Trophoblast cell (in vitro differentiated cells and primary cell): Measurements from ENCODE around the gene VRK3.
A peak's percentile ranks its signal among the peaks of the same experiment; 100 is the strongest.

Experiments used
- DNase-seq, 2 donors: peaks; one replicate each; pipeline ENCODE4 v3.0.0-alpha.2; 2016
- H2AFZ ChIP-seq: 2 replicates; pipeline ENCODE4 v1.6.1; 2013; ENCODE audit warnings: low read length, moderate library complexity, mild to moderate bottlenecking; ENCODE audit not compliant: insufficient read depth, poor library complexity
- H2AK5ac ChIP-seq: 2 replicates; pipeline ENCODE4 v1.6.1; 2013; ENCODE audit warnings: mild to moderate bottlenecking, low read length
- H2BK120ac ChIP-seq: 2 replicates; pipeline ENCODE4 v1.6.1; 2013; ENCODE audit warnings: low read length, mild to moderate bottlenecking, moderate library complexity; ENCODE audit not compliant: insufficient read depth, poor library complexity
- H2BK12ac ChIP-seq: 2 replicates; pipeline ENCODE4 v1.6.1; 2013; ENCODE audit warnings: mild to moderate bottlenecking, low read length, moderate library complexity
- H2BK5ac ChIP-seq: 2 replicates; pipeline ENCODE4 v1.6.1; 2013; ENCODE audit warnings: low read length, low read depth, moderate library complexity, mild to moderate bottlenecking; ENCODE audit not compliant: poor library complexity
- H3K14ac ChIP-seq: 2 replicates; pipeline ENCODE4 v1.6.1; 2013; ENCODE audit warnings: mild to moderate bottlenecking, low read length
- H3K18ac ChIP-seq: 2 replicates; pipeline ENCODE4 v1.6.1; 2013; ENCODE audit warnings: mild to moderate bottlenecking, low read length
- H3K23ac ChIP-seq: 2 replicates; pipeline ENCODE4 v1.6.1; 2013; ENCODE audit warnings: low read length
- H3K27ac ChIP-seq: 2 replicates; pipeline ENCODE4 v1.5.1; 2013; ENCODE audit warnings: low read depth, mild to moderate bottlenecking, inconsistent platforms, low read length, moderate library complexity
- H3K27me3 ChIP-seq: 2 replicates; pipeline ENCODE4 v1.6.1; 2013; ENCODE audit warnings: inconsistent platforms, mild to moderate bottlenecking, low read length, moderate library complexity; ENCODE audit not compliant: insufficient read depth
- H3K36me3 ChIP-seq, 2 experiments: 1 replicate in 1 of 2; 2 replicates in 1 of 2; pipeline ENCODE4 v1.6.1; 2013; ENCODE audit warnings: low read length in 2 of 2, mild to moderate bottlenecking in 2 of 2, moderate library complexity in 1 of 2; ENCODE audit not compliant: insufficient read depth in 2 of 2, control insufficient read depth in 1 of 2
- H3K4ac ChIP-seq: 2 replicates; pipeline ENCODE4 v1.6.1; 2013; ENCODE audit warnings: low read depth, mild to moderate bottlenecking, low read length, moderate library complexity
- H3K4me1 ChIP-seq, 2 experiments: 1 replicate in 1 of 2; 2 replicates in 1 of 2; pipeline ENCODE4 v1.6.1; 2013; ENCODE audit warnings: low read length in 2 of 2, mild to moderate bottlenecking in 2 of 2, moderate library complexity in 1 of 2; ENCODE audit not compliant: insufficient read depth in 2 of 2, control insufficient read depth in 1 of 2
- H3K4me2 ChIP-seq: 2 replicates; pipeline ENCODE4 v1.6.1; 2013; ENCODE audit warnings: inconsistent platforms, mild to moderate bottlenecking, low read length, moderate library complexity
- H3K4me3 ChIP-seq: 2 replicates; pipeline ENCODE4 v1.5.1; 2013; ENCODE audit warnings: mild to moderate bottlenecking, low read depth, low read length, inconsistent platforms
- H3K79me1 ChIP-seq: one replicate; pipeline ENCODE4 v1.6.1; 2013; ENCODE audit warnings: low read length
- H3K79me2 ChIP-seq: 2 replicates; pipeline ENCODE4 v1.6.1; 2013; ENCODE audit warnings: low read length, mild to moderate bottlenecking; ENCODE audit not compliant: control insufficient read depth, insufficient read depth, poor library complexity
- H3K9ac ChIP-seq: 2 replicates; pipeline ENCODE4 v1.6.1; 2013; ENCODE audit warnings: mild to moderate bottlenecking, low read length
- H3K9me3 ChIP-seq: 2 replicates; pipeline ENCODE4 v1.6.1; 2013; ENCODE audit warnings: low read depth, mild to moderate bottlenecking, control low read depth, inconsistent platforms, low read length; ENCODE audit not compliant: insufficient read depth
- H4K12ac ChIP-seq: 2 replicates; pipeline ENCODE4 v1.6.1; 2013; ENCODE audit warnings: low read depth, mild to moderate bottlenecking, low read length, moderate library complexity
- H4K8ac ChIP-seq: 2 replicates; pipeline ENCODE4 v1.6.1; 2013; ENCODE audit warnings: low read depth, mild to moderate bottlenecking, low read length, moderate library complexity
- H4K91ac ChIP-seq: one replicate; pipeline ENCODE4 v1.6.1; 2013; ENCODE audit warnings: low read depth, mild to moderate bottlenecking, low read length, moderate library complexity
- WGBS: extraction: QIAGEN DNeasy Blood & Tissue Kit; methylation state at CpG from one replicate; pipeline ENCODE4 v1.1.7; 2013; ENCODE audit warnings: missing lambda C conversion rate; ENCODE audit not compliant: insufficient read length, insufficient coverage; ENCODE audit errors: extremely low coverage; 5-methylcytosine and 5-hydroxymethylcytosine counted together

VRK3 gene

GRCh38 chr19:49978324-49978723 is 46.8 kb downstream of the VRK3 start:
- Histone ChIP-seq H4K91ac (no peak overlapping the region), H3K18ac (no peak overlapping the region), H3K27me3 (no peaks in the 10 kb centered on the region), H4K8ac (no peak overlapping the region), H3K4ac (no peak overlapping the region), H3K9ac (no peak overlapping the region), H2BK5ac (no peak overlapping the region), H2AK5ac (no peak overlapping the region), H4K12ac (no peak overlapping the region), H2BK12ac (no peak overlapping the region), H3K79me1 (no peaks in the 10 kb centered on the region), H3K4me1 (no peaks in the 10 kb centered on the region), H3K14ac (no peak overlapping the region), H3K9me3 (peaks cover 2% of the 10 kb centered on the region), H3K4me3 (no peak overlapping the region), H3K23ac (no peak overlapping the region), H3K4me2 (no peak overlapping the region), H2BK120ac (no peak overlapping the region), H3K36me3 (peaks cover 8 to 24% of the 10 kb centered on the region in 2 experiments), H2AFZ (no peak overlapping the region), H3K79me2 (no peaks in the 10 kb centered on the region), H3K27ac (no peak overlapping the region)
- DNase-seq: no peak
- whole genome bisulfite sequencing: no CpG with 5 or more reads among the region's 11 CpGs

- no peak overlapping the region for H2BK5ac ChIP-seq
- no peak overlapping the region for H4K12ac ChIP-seq
- no peaks in the 10 kb centered on the region for H3K79me2 ChIP-seq
- H2BK12ac ChIP-seq: no peak overlapping the region
- no peak overlapping the region for H2AFZ ChIP-seq
- peaks cover 2% of the 10 kb centered on the region for H3K9me3 ChIP-seq
- no peaks in the 10 kb centered on the region for H3K79me1 ChIP-seq
- DNase-seq: no peak
- no peak overlapping the region for H3K4me2 ChIP-seq
- no peaks in the 10 kb centered on the region for H3K27me3 ChIP-seq
- no peak overlapping the region for H3K4ac ChIP-seq
- no peak overlapping the region for H3K14ac ChIP-seq
- no peak overlapping the region for H2AK5ac ChIP-seq
- peaks cover 8 to 24% of the 10 kb centered on the region in 2 experiments for H3K36me3 ChIP-seq
- H3K18ac ChIP-seq: no peak overlapping the region
- no peak overlapping the region for H4K91ac ChIP-seq
- no peak overlapping the region for H3K23ac ChIP-seq
- H3K4me1 ChIP-seq: no peaks in the 10 kb centered on the region
- no peak overlapping the region for H2BK120ac ChIP-seq
- H3K27ac ChIP-seq: no peak overlapping the region
- H3K9ac ChIP-seq: no peak overlapping the region
- H3K4me3 ChIP-seq: no peak overlapping the region
- no peak overlapping the region for H4K8ac ChIP-seq
- WGBS: no CpG with 5 or more reads among the region's 18 CpGs
These were observed 47.3 kb downstream of the VRK3 start for GRCh38 chr19:49977881-49978280.

GRCh38 chr19:49977076-49977475 is 48.1 kb downstream of the VRK3 start:
- Histone ChIP-seq H3K79me2 (no peaks in the 10 kb centered on the region), H2AFZ (no peak overlapping the region), H3K4me1 (no peaks in the 10 kb centered on the region), H3K14ac (no peak overlapping the region), H3K9me3 (peaks cover 2% of the 10 kb centered on the region), H3K4me3 (no peak overlapping the region), H3K79me1 (no peaks in the 10 kb centered on the region), H3K9ac (no peak overlapping the region), H2AK5ac (no peak overlapping the region), H3K27me3 (no peaks in the 10 kb centered on the region), H2BK12ac (no peak overlapping the region), H4K12ac (no peak overlapping the region), H4K91ac (no peak overlapping the region), H3K27ac (no peak overlapping the region), H3K4ac (no peak overlapping the region), H3K18ac (no peak overlapping the region), H3K23ac (no peak overlapping the region), H2BK120ac (no peak overlapping the region), H3K36me3 (peaks cover 8 to 24% of the 10 kb centered on the region in 2 experiments), H2BK5ac (no peak overlapping the region), H3K4me2 (no peak overlapping the region), H4K8ac (no peak overlapping the region)
- no peak for DNase-seq
- WGBS: no CpG with 5 or more reads among the region's 13 CpGs

- Histone ChIP-seq H2AK5ac (no peak overlapping the region), H2BK12ac (no peak overlapping the region), H2BK120ac (no peak overlapping the region), H4K8ac (no peak overlapping the region), H3K9me3 (peaks cover 2% of the 10 kb centered on the region), H3K4ac (no peak overlapping the region), H3K79me1 (no peaks in the 10 kb centered on the region), H3K14ac (no peak overlapping the region), H3K4me1 (no peaks in the 10 kb centered on the region), H3K4me3 (no peak overlapping the region), H3K27me3 (no peaks in the 10 kb centered on the region), H2BK5ac (no peak overlapping the region), H3K36me3 (peaks cover 3 to 20% of the 10 kb centered on the region in 2 experiments), H3K9ac (no peak overlapping the region), H3K18ac (no peak overlapping the region), H4K91ac (no peak overlapping the region), H3K4me2 (no peak overlapping the region), H4K12ac (no peak overlapping the region), H3K27ac (no peak overlapping the region), H3K79me2 (no peaks in the 10 kb centered on the region), H2AFZ (no peak overlapping the region), H3K23ac (no peak overlapping the region)
- DNase-seq: peak in 1 of 2 donors; percentile 25
- WGBS: no CpG with 5 or more reads among the region's 3 CpGs
These were observed 48.7 kb downstream of the VRK3 start for GRCh38 chr19:49976496-49976895.
